ENCODE results near the gene LDB3. TPM values are rescaled to one million over a fixed set of nuclear protein-coding genes. Genes with fewer than 3 reads are reported as not detected.

LDB3 gene
- total RNA-seq, 1 donor from 2014 or later = 0.20 TPM

DNA sequence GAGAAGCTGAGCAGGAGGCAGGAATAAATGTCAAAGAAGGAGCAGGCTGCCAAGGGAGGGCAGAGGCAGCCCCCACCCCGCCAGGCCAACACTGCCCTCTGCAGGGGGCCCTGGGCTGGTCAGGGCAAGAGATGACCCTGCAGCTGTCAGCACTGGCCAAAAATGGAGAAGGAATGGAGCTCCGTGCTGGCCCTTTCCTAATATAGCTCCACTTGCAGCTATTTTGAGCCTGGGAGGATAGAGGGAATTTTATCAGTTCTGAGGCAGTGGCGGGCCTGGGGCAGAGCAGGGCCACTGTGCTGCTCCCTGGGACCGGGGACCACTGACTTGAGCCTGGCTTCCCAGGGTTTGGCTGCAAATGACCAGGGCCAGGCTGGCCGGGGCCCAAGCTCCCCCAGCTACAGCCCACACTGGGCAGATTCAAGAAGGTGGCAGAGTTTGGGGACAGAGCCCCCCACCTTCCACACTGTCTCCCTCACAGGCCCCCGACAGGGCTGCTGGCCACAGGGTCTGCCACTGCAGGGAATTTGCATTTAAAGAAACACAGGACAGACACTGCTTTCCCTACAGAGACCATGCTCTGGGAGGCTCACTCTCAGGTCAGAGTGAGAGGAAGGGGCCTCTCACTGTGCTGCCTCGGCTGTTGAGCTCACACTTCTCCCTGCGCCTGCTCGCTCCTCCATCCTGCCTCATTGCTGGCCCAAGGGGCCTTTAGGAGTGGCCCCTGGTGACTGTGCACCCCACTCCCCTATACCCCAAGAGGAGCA, 16.2 kb downstream of the LDB3 start:
- peak; percentile 28 for ATAC-seq
- DNase-seq (ENCODE audit: low spot score) = no peak

DNA sequence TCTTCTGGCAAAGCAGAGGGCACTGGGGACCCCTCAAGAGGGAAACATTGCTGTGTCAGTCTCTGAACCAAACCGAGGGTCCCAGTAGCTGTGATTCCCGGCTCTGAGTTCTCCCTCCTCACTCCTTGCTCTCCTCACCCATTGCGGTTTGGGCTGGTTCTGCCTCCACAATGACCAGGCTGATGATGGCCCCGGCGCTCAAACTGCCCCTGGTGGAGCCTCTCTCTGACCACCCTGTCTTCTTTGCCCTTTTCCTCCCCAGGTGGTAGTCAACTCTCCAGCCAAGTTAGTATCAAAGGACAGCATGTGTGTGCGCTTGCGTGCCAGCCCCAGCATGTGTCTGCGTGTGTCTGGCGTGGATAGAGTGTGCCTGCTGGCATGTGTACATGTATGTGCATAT, 17.1 kb downstream of the LDB3 start:
- ATAC-seq = no peak

DNA sequence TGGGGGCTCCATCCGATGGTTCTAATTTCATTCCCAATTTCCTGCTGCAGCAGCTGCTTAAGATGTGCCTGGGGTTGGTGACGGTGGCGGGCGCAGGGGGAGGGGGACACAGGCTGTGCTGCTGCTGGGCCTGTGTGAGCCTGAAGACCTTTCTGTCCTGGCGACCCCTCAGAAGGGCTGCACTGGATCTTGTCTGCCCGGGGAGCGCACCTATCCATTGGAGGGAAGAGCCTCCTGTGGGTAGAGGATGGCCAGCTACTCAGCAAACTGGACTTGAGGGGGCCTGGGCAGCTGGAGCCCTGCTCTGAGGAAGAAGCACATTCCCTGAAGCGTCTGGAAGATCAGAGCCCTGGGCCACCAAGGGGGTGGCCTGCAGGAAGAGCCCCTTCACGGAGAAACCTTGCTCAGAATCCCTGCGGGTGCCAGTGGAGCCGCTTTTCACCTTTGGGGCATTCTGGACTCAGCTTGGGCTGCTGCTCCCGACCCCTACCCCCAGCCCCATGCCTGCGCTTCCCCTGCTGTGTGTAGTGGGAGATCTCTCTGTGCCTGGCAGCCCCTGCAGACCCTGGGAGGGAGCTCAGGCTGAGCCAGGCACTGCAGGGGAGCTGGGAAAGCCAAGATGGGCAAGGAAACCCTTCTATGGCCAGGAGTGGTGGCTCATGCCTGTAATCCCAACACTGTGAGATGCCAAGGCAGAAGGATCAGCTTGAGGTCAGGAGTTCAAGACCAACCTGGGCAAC, 17.8 kb downstream of the LDB3 start:
- DNase-seq (ENCODE audit: low spot score) (no peak), ATAC-seq (no peak)

More for the DNA sequence above, 17.1 kb downstream of the LDB3 start:
- no peak for DNase-seq (ENCODE audit: low spot score)

- ATAC-seq = no peak
Measured at GRCh38 chr10:86686972-86687371, 18.7 kb downstream of the LDB3 start.

GRCh38 chr10:86687750-86688149, 19.4 kb downstream of the LDB3 start:
- DNase-seq (ENCODE audit: low spot score) = no peak

More at GRCh38 chr10:86686972-86687371, 18.7 kb downstream of the LDB3 start:
- DNase-seq (ENCODE audit: low spot score) = no peak

GRCh38 chr10:86688398-86688921, 20.1 kb downstream of the LDB3 start:
- peak; percentile 61 for DNase-seq (ENCODE audit: low spot score)
- ATAC-seq = peak; percentile 93

More at GRCh38 chr10:86687750-86688149, 19.4 kb downstream of the LDB3 start:
- no peak for ATAC-seq

DNA sequence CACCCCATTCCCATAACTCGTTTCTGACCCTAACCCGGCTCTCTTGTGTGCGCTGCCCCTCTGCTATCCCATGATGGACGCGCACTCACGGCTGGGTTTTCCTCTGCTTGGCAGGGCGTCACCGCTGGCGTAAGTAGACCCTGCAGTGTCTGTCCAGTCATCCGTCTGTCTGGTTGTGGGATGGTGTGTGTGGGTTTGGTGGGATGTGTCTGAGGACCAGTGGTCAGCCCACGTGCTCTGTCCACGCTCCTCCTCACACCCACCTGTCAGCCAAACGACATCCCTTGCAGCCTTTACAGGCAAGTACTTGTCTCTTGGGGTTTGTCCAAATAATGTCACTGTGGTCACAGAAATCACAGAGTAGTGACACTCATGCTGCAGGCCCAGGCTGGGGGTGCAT, 20.8 kb downstream of the LDB3 start:
- no peak for ATAC-seq
- DNase-seq (ENCODE audit: low spot score) = no peak

DNA sequence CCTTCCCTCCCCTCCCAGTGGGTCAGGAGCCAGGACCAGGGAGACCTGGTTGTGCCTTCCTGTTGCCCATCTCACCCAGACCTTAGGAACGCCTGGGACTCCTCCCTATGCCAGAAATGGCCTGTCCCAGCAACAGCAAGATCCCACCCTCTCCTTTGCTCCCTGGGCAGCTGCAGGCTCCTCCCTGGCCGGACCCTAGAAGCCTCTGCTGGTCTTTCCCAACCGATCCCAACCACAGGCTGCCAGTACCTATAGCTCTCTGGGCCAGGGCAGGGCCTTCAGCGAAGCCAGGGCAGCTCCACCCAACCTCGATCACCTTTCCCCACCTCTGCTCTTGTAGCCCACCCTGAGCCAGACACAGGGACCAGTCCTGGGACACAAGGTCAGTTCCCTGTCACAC, 21.9 kb downstream of the LDB3 start:
- ATAC-seq (no peak), DNase-seq (ENCODE audit: low spot score) (no peak)

GRCh38 chr10:86690657-86691084, 22.4 kb downstream of the LDB3 start:
- ATAC-seq (no peak), DNase-seq (ENCODE audit: low spot score) (no peak)

DNA sequence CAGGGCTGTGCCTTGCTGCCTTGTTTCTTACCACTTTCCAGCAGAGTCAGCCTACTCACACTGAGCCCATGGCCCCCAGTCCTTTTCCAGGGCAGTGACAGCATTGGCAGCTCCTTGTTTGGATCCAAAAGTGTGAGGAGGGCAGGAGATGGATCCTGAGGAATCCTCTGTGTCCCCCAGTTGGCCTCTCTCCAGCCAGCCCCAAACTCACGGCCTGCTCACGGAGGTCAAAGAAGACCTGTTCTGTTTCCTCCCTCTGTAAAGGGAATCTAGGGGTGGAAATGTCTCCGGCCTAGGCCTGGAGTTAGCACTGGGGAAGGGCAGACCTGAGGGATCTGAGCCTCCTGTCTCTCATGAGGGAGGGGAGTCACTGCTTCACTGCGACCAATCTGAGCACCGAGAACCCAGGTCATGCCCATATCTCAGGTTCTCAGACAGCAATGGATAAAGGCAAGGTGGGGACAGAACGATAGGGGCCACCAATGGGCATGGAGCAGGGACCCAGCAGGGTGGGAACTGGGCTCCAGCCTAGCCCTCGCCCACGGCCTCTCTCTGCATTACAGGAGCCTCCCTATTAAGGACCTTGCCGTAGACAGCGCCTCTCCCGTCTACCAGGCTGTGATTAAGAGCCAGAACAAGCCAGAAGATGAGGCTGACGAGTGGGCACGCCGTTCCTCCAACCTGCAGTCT, 23.2 kb downstream of the LDB3 start:
- DNase-seq (ENCODE audit: low spot score) (no peak), ATAC-seq (no peak)

GRCh38 chr10:86692023-86692514, 23.8 kb downstream of the LDB3 start:
- DNase-seq (ENCODE audit: low spot score) (no peak), ATAC-seq (no peak)

GRCh38 chr10:86692664-86693063, 24.4 kb downstream of the LDB3 start:
- ATAC-seq = no peak

DNA sequence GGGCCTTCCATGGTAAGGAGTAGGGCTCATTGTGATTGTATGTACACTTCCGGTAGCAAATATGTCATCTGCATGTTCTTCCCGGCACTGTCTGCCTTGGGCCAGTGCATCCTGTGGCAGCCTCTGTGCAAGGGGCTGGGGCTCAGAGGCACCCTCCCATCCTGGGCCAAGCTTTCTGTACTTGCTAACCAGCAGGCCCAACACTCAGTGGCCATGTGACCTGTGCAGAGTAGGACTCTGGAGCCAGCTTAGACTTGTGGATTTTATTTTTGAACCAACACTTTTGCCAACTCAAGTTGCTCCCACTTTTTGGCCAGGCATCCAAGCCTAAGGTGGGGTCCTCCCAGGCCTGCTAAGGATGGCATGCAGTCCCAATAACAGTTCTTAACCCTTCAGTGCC, 25.0 kb downstream of the LDB3 start:
- DNase-seq (ENCODE audit: low spot score) (no peak), ATAC-seq (no peak)

More at GRCh38 chr10:86692664-86693063, 24.4 kb downstream of the LDB3 start:
- no peak for DNase-seq (ENCODE audit: low spot score)

DNA sequence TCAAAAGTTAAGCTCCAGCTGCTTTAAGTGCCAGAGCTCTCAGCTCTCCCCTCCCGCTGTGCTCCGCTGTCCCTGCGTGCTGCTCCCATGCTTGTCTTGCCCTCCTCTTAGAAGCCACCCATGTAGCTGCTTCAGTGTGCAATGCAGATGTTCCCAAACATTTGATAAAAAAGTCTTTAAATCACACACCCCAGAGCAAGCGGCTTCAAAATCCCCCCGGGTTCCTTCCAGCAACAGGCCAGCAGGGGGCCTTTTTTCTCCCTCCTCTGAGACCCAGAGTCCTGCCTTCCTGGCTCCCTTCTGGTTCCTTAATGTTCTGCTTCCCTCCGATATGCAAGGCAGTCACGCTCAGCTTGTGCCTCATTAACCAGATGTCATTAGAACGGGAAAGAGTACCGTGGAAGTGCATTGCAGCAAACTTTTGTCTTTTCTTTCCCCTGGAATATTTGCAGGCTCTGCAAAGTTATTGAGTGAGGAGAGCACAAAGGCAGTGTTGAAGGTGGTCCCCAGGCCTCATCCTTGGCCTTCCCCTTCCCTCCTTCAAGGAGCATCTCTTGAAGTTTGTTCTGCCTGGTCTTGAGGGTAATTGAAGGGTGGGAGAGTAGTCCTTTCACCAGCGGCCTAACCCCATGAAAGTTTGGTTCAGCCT, 25.5 kb downstream of the LDB3 start:
- DNase-seq (ENCODE audit: low spot score) (no peak), ATAC-seq (peak; percentile 65)

DNA sequence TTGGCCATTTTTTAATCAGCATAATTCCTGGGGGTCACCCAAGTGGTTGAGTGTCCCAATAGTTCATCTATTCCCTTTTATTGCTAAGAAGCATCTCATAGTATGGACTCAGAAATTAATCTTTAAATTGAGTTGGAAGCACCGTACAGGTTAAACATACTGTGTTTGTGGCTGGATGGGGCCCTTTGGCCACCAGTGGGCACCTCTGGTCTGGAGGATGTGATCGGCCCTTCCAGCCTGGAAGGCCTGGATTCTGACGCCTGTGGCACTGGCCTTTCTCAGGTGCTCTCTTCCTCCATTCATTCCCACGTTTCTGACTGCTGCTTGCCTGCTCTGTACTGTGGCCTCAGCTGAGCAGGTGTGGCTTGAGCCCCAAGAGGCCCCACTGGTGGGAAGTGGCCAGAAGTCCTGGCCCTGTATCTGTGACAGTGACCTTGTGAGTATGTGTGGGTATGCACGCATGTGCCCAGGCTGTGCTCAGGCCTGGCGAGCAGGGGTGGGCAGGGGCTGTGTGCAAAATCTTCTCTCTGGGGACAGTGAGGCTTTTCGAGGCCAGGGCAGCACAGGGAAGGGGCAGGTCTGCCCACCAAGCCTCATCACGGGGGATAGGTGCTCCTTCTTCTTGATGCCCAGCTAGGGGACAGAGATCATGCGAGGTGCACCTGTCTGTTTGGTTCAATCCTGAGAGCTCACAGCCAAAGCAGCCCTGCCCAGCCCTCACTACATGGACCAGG, 30.1 kb downstream of the LDB3 start:
- DNase-seq (ENCODE audit: low spot score) (no peak), ATAC-seq (peak; percentile 23)

- ATAC-seq (no peak), DNase-seq (ENCODE audit: low spot score) (no peak)
Measured at GRCh38 chr10:86699125-86699524, 30.8 kb downstream of the LDB3 start.

GRCh38 chr10:86699541-86699940, 31.2 kb downstream of the LDB3 start:
- no peak for DNase-seq (ENCODE audit: low spot score)
- ATAC-seq = no peak

DNA sequence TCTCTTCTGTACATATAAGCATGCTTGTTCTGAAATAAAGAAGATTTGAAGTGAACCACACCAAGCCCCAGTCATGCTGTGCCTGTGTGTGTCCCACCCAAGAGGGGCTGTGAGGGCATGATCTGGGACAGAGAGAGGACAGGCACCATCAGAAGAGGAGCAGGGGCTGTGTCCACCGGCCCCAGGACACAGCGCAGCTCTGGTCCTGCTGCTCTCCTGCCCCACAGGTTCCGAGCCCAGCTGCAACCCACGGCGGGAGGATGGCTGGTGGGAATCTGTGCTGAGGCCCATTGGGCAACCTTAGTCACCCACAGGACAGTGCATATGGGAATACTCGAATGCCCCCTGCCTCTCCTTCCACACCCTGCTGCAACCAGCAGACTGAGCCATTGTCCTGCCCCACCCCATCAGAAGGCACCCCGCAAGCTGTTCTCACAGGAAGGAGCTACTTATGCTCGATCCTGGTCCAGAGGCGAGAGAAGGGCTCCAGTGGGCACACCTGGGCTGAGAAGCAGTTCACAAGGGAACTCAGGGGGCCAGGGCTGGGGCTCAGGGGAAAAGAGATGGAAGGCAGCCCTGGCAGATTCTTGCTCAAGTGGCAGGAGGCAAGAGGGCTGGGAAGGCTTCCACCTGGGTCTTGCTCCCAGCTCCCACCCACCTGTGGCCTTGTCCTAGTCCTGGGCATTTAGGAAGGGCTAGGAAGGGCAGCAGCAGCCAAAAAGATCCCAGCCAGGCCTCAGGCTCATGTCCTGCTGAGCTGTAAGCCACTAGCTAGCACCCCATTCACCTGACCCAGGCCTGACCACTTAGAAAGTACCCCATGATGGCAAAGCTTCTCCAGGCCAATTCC, 31.9 kb downstream of the LDB3 start:
- no peak for ATAC-seq

More for the DNA sequence above, 31.9 kb downstream of the LDB3 start:
- no peak for DNase-seq (ENCODE audit: low spot score)
